Sigmoid colon (tissue), 4 donors: ENCODE results near the gene CHRM5.

Source experiments
- EP300 ChIP-seq, 4 donors: sonication (generic); formaldehyde crosslinking; IDR thresholded peaks; one replicate each; pipeline ENCODE4 v1.6.1; 2017; ENCODE audit warnings: antibody characterized with exemption in 4 of 4
- POLR2A ChIP-seq, 2 donors: fragments of 450-650 bp; IDR thresholded peaks; one replicate each; pipeline ENCODE4 v1.6.1; 2016; ENCODE audit warnings: antibody characterized with exemption in 2 of 2, mild to moderate bottlenecking in 2 of 2, moderate library complexity in 2 of 2
- POLR2AphosphoS5 ChIP-seq, 4 donors: sonication (generic); formaldehyde crosslinking; IDR thresholded peaks; one replicate each; pipeline ENCODE4 v1.6.1; 2017; ENCODE audit warnings: antibody characterized with exemption in 4 of 4
- TF ChIP-seq, protein P1 (sequence below), 4 experiments: fragments of 450-650 bp in 3 of 4; fragments of 200-600 bp in 1 of 4; IDR thresholded peaks; one replicate each; pipeline ENCODE4 v1.5.1; 2016 to 2019; ENCODE audit warnings: antibody characterized with exemption in 4 of 4, mild to moderate bottlenecking in 3 of 4, moderate library complexity in 2 of 4

DNA sequence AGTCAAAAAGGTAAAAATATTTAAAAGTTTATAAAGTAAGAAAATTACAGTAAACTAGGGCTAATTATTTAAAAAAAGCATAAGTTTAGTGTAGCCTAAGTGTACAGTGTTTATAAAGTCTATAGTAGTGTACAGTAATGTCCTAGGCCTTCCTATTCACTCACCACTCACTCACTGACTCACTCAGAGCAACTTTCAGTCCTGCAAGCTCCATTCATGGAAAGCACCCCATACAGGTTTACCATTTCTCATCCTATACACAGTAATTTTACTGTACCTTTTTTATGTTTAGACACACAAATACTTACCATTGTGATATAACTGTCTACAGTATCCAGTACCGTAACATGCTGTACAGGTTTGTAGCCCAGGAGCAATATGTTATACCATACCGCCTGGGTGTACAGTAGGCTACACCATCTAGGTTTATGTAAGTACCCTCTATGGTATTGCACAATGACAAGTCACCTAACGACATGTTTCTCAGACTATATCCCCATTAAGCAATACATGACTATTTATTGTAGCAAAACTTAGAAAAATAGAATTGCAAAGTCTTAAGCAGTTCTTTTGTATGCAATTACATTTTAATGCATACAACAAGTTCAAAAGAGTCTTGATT lies 51.2 kb downstream of the CHRM5 start:
- TF ChIP-seq POLR2A (IDR thresholded peaks at IDR 0.05) (no peak), POLR2AphosphoS5 (IDR thresholded peaks at IDR 0.05) (no peak), EP300 (IDR thresholded peaks at IDR 0.05) (no peak)
- TF ChIP-seq, protein P1, sequence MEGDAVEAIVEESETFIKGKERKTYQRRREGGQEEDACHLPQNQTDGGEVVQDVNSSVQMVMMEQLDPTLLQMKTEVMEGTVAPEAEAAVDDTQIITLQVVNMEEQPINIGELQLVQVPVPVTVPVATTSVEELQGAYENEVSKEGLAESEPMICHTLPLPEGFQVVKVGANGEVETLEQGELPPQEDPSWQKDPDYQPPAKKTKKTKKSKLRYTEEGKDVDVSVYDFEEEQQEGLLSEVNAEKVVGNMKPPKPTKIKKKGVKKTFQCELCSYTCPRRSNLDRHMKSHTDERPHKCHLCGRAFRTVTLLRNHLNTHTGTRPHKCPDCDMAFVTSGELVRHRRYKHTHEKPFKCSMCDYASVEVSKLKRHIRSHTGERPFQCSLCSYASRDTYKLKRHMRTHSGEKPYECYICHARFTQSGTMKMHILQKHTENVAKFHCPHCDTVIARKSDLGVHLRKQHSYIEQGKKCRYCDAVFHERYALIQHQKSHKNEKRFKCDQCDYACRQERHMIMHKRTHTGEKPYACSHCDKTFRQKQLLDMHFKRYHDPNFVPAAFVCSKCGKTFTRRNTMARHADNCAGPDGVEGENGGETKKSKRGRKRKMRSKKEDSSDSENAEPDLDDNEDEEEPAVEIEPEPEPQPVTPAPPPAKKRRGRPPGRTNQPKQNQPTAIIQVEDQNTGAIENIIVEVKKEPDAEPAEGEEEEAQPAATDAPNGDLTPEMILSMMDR (IDR thresholded peaks at IDR 0.05): no peak
